Posterior cingulate gyrus (tissue), 11 donors: ENCODE data around the gene ST3GAL5.

Experiments
- DNase-seq, 10 donors: peaks; one replicate each; pipeline versions ENCODE4 v3.0.0 to v3.0.0-alpha.2; 2020 to 2021; ENCODE audit warnings: mixed read lengths in 3 of 10
- intact Hi-C: fragments of 100-400 bp; cut with DNase I; formaldehyde crosslinking; loops from one replicate; pipeline ENCODE4 v1.15.1; 2023

The ST3GAL5 gene

DNA sequence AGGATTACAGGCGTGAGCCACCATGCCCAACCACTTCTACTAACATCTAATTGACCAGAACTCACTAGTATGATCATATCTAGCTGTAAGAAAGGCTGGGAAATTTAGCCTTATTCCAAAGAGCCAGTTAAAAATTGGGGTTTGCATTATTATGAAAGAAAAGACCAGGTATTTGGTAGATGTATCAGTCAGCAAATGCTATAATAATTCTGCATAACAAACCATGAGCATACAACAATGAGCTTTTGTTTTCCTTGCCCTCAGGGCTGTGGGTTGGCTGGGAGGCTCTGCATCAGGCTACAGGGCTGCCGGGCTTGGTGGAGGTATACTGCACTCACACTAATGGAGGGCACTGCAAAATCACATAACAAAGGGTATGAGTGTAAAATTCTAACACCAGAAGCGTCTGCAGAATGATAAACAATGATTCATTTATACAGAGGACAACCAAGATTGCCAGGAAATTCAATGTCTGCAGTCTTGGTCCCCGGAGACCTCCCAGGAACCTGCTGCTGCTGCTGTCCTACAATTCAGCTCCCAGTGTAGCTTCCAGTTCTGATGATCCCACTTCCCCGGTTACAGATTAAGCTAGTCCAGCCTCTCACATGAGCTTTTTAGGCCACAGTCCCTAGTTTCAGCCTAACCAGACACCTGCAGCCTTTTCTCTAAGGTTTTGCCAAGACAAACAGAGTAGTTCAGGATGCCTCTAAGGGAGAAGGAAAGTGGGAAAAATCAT is 32.2 kb upstream of the ST3GAL5 start:
- no peak for DNase-seq
- intact Hi-C loops: no loop called here

DNA sequence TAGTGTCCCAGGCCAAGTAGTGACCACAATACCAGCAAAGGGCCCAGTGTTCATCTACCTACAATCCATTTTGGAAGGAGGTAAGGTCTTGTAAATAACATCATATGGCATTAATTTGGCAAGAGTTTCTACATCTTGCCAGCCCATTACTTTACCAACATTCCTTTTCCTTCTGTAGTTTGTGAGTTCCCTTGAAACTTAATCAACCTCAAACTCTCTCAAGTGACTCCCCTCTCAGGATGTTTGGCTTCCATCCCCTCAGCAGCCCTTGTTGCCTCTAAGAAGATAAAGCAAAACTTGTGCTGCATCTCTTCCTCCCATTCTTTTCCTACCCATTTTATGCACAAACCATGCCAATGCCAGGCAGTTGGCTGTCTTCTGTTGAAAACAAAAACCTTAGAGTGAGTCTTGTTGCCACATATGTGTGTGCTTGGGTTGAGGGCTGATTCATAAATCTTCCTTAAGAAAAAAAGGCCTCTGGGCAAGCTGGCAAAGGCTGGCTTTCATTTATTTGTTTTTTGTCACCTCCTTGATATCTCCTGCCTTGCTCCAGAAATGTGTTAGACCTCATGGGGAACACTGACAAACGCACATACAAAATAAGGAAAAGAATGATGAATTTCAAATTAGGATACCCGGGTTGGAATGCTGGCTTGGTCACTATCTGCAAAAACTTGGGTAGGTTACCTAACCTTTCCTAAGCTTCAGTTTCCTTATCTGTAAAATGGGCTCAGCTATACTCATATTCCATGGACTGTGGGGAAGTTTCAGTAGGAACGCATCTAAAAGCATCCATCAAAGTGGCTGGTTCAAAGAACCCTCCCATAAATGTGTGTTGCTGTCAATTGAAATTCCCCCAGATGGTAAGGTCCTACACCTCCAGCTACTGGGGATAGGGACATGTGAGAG is 29.4 kb upstream of the ST3GAL5 start:
- intact Hi-C loops: no loop called here

DNA sequence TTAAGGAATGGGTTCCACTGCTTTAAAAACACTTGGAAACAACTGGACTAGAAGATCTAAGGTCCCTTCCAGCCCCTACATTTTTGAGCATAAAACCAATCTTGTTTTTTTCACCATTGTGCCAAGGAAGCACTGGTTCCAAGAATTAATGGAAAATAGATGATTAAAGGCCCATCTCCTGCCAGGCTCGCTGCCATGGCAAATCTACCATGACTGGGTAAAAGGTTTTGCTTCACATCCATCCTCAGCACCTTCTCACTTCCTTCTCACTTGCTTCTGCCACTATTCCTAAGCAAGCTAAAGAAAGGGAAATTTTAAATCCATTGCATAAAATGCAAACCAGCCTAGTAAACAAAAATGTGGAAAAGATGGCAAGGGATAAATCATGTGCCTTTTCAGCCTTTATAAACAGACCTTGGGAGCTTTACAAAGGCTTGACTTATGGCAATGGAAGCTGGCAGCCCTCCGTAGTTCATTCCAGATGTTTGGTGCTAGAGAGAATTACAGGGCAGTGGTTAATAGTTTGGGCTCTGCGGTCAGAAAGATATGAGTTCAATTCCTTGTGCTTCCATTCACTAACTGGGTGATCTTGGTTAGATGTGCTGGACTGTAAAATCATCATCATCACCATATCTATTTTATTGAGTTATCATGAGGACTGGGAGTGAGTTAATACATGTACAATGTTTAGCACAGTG is 27.0 kb upstream of the ST3GAL5 start:
- intact Hi-C loops: no loop called here
- DNase-seq: peak in 1 of 10 donors; percentile 63

More for the DNA sequence above, 29.4 kb upstream of the ST3GAL5 start:
- no peak for DNase-seq

DNA sequence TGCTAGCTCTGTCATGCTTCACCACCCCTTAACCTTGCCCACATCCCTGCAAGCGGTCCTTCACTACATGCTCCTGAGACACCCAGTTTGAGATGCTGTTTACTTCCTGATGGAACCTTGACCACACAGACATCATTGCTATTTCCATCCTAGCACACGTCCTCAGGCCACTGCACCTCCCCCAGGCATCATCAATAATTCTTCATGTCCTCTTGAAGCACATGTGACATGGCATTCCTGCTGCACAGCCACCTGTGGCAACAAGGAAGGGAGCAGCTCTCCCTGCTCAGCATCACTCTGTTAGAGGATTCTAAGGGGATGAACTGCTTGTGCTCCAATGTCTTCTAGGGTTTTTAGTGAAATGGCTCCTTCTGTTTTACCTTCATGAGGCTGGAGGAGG is 26.1 kb upstream of the ST3GAL5 start:
- peak in 1 of 10 donors; percentile 19 for DNase-seq
- intact Hi-C loops: no loop called here

DNA sequence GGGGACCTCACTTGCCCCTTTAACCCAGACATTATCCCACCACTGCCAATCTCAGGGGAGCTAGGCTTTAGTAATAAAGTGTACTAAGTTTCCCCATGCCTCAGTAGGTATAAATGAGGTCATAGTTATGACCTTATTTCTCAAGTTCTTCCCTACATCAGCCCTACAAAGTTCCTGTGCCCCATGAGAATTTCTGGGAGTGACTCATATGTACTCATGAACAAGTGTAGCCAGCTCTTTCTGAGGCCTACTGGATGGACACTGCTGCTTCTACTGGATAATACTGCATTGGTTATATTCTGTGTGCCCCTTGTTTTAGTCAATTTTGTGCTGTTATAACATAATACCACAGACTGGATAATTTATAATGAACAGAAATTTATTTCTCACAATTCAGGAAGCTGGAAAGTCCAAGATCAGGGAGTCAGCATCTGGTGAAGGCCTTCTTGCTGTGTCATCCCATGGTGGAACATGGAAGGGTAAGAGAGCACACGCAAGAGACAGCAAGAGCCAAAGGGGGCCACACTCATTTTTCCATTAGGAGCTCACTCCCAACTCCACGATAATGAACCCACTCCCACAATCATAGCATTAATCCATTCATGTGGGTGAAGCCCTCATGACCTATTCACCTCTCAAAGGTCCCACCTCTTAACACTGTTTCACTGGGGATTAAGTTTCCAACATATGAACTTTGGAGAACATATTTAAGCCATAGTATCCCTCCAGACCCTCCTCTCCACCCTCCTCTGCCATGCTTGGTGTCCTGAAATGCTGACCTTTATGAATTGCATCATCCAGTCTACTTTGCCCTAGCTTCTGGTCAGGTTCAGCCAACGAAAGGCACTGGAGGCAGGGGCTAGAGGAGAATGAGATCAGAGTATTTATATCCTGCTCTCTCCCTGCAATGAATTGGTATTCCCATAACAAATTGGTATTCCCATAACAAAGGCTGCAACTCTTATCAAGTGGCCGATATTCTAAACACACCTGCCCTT is 25.4 kb upstream of the ST3GAL5 start:
- intact Hi-C loops: no loop called here
- no peak for DNase-seq

DNA sequence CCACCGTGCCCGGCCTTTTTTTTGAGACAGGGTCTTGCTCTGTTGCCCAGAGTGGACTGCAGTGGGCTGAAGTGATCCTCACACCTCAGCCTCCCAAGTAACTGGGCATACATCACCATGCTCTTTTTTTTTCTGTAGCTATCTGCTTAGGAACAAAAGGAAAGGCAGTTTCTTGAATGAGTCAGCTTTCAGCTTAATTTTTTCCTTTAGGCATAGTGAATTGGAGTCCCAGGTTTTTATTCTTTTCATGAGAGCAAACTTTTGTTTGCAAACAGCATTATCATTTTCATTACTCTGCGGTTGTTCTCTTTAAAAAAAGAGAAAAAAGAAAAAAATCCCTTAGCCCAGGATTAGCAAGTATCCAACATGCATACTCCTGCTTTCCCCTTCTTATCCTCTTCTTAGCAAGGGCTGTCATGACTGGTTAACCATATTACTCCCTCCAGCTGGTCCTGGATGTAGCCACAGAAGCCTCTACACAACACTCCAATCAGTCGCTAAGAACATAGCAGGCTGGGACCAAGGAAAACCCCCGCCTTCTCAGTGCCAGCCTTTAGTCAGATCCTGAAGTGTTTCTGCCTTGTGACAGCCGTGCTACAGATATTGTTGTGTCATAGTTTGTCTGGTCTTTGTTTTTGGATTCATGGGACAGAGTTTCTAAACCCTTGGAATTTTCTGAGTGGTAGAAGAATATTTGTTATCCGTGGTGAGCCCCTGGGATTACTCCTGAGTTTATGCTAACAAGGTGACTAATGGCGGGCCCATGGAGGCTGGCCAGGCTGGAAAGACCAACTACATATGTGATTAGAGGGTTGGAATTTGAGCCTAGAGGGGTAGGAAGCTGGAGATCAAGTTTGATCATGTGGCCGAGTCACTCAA is 23.3 kb upstream of the ST3GAL5 start:
- no peak for DNase-seq
- intact Hi-C loops: no loop called here

DNA sequence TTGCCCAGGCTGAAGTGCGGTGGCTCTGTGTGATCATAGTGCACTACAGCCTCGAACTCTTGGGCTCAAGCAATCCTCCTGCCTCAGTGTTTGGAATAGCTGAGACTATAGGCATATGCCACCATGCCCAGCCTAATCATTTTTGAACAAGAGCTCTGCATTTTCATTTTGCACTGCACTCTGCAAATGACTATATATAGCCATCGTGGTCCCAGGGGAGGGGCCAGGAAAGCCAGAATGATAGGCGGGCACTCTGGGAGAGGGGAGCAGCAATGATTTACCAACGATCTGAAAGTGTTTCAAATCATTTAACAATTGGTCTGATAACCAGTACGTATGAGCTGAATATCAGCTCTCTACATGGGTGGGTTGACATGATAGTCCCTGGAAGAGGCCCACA is 22.3 kb upstream of the ST3GAL5 start:
- intact Hi-C loops: no loop called here
- DNase-seq: no peak

DNA sequence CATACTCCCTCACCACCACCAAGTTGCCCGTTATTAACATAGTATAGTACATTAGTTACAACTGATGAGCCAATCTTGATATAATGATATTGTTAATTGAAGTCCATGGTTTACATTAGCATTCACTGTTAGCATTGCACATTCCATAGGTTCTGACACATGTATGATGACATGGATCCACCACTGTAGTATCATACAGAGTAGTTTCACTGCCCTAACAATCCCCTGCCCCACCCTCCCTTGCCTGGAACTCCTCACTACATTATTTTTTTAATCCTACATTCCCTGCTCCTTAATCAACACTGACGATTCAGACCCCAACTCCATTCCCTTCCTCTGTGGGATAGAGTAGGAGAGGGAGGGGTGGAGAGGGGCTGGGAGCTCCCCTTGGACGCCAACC is 20.2 kb upstream of the ST3GAL5 start:
- intact Hi-C loops: no loop called here
- no peak for DNase-seq

DNA sequence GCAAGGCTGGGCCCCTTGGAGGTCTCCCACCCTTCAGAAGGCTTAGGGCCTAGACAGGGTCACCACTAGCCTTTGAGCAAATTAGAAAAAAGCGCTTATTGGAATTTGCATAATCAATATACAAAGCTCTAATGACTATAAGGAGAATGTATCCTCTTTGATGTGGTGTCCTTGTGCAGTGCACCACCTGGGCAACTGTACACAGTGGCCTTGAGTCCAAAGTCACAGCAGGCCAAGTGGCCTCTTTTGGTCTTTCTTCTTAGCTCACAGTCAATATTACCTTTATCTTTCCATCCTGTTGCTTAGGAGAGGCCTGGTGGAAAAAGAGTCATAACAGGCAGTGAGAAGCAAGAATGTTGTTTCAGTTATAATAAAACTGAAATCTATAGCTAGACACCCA is 19.7 kb upstream of the ST3GAL5 start:
- DNase-seq: no peak
- intact Hi-C loops: no loop called here

DNA sequence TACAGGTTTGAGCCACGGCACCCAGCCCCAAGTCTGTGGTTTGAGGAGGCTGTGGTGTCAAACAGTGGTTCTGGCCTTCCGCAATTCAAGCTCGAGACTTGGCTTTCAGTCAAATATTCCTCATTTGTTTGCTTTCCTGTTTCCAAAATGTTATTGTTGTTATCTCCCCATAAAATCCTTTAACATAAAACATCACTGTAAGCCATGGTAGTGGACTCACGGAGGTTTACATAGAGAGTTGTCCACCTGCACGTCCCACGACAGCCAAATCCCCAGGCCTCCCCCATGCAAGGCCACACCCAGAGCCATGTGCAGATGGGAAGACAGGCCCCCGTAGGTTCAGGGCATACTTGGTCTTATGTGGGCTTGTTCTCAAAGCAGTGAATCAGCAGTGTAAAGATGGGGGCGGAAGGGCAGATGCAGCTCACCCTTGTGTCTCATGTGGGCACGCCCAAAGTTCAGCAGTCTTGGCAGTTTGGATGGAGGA is 18.9 kb upstream of the ST3GAL5 start:
- DNase-seq: peak in 1 of 10 donors; percentile 27
- intact Hi-C loops: no loop called here

DNA sequence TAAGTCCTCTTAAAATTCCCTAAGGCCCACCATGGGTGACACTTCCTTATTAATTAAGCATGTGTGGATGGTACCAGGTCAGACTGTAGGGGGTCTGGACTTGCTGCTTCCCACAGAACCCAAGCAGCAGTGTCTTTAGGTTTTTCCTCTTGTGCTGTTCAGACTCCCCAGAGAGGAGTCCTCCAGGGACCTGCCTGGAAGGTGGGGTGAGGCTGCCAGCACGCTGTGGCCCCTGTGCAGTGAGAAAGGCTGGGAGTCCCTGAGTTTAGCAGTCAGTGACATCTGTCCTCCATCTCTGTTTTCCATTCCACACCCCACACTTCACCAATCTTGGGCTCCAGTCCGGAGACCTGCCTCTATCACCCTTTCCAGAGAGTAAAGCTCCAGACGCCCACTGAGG is 18.0 kb upstream of the ST3GAL5 start:
- peak in 1 of 10 donors; percentile 63 for DNase-seq
- intact Hi-C loops: no loop called here

DNA sequence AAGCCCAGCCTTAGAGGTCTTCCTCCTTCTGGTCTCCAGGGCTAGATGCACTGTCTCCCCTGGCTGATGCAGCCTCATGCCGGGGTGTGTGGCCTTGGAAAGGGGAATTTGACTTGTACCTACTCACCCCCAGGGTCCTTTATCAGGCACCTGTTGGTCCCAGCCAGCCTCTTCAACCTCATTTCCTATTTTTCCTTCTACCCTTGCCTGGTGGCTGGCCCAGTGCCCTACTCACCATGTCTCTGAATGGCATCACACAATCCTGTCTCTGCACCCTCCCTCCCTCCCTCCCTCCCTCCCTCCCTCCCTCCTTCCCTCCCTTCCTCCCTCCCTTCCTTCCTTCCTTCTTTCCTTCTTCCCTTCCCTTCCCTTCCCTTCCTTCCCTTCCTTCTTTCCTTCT is 17.1 kb upstream of the ST3GAL5 start:
- peak in 1 of 10 donors; percentile 75 for DNase-seq
- intact Hi-C loops: no loop called here

DNA sequence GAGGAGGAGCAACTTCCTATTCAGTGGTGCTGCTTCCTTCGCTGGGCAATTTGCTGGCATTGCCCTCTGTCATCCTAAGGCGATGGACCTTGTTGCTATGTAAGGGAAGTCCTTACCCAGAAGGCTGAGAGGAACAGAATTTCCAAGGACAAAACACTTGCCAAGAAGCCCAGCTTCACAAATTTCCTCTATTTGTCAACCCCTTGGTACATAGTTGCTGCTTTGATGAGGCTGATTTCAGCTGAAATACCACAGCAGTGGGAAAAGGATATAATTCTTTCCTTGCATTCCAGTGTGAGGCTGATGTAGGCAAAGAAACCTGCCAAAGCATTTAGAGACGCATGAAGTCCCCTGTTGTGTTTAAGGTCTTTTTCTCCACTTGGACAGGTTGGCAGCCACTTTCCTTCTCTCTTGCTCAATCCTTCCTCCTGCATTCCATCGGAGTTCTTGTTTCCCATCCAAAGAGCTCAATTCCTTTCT is 16.4 kb upstream of the ST3GAL5 start:
- DNase-seq: peak in 1 of 10 donors; percentile 61
- intact Hi-C loops: no loop called here

DNA sequence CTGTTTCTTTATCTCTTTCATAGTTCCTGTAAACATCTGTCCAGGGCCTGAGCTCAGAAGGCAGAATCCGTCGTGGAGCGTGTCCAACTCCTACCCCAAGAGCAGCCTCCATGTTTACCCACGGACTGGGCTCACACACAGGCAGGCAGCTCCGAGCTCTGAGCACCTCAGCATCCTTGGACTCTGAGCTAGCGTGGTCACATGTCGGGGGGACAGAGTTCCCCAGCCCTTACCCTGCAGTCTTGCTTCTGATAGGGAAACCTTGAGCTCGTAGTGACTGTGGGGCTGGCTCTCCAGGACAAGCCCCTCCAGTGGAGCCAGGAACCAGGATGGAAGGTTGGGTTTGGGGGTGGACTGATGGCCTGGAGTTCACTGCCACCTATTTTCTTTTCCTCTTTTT is 15.1 kb upstream of the ST3GAL5 start:
- intact Hi-C loops: no loop called here
- DNase-seq: no peak

DNA sequence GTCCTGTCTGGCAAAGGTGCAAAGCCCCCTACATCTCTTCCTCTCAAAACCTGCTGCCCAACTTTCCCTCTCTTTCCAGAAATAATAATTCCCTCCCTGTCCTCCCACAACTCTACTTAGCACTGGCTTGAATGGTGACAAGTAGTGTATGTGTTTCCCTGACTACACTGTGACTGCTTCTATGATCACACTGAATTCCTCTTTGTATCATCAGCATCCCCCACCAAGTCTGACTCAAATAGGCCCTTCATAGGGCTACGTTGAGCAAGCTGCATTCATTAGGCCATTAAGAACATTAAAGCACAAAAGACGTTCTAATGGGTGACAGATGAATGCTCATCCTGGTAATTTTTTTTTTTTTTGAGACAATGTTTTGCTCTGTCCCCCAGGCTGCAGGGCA is 13.7 kb upstream of the ST3GAL5 start:
- intact Hi-C loops: no loop called here
- DNase-seq: no peak

DNA sequence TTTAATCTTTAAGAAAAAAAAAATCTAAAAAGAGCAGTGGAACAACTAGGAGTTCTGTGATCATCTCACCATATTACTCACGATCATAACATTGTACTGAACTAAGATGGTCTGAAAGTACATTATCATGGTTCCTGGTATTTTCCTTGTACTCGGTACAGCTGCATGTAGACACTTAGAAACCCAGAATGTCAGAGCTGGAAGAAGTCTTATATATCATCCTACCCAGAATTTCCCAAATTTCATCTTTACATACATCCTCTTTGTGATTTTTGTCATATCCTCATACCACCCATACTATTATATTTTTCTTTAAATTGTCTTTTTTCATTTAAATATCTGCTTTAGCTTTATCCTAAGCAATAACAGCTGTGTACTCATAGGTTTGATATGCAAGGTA is 12.4 kb upstream of the ST3GAL5 start:
- DNase-seq: no peak
- intact Hi-C loops: no loop called here

DNA sequence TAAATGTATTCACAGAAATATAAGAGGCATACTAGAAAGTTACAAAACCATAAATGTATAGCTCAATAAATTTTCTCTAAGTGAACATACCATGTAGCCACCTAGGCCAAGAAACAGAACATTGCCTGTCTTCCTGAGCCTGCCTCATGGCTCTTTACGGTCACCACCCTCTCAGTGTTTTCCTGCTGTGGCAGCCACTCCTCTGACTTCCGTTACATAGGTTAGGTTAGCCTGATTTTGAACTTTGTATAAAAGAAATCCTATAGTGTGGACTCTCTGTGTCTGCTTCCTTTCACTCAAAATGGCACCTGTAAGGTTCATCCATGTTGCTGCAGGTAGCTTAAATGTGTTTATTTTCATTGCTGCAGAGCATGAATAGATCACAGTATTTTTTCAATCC is 11.6 kb upstream of the ST3GAL5 start:
- no peak for DNase-seq
- intact Hi-C loops: no loop called here

DNA sequence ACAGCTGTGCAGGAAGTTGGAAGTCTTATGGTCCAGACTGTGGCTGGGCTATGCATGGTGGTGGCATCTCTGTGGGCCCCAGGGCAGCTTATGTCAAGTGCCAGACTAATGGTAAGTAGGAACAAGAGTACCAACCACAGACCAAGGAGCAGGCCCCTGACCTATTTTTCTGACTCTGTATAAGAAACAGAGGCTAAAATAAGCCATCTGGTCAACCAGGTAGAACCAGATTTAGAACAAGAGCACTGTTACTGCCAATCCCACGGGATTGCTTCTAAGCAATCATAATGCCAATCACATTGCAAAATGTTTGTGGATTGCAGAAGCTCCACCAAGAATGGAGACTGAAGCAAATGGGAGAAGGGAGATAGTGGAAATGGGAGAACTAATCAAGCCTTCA is 11.1 kb upstream of the ST3GAL5 start:
- intact Hi-C loops: no loop called here
- DNase-seq: no peak

DNA sequence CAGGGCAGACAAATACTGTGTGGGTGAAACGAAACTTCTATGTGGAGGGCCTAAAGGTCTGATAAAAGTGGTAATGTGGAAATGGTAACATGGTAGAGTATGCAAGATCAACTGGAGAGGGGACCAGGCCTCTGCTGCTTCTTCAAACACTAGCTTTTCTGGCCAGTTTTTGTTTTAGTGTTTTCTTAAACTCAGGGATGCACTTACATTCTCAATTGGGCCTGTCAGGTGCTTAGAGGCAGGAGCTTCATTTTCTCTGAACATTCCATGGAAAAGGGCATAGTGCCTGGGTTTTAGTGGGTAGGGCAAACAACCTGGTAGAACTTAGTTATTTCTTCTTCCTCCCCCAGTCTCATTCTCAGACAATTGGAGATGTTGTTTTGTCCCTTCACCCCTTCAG is 10.5 kb upstream of the ST3GAL5 start:
- intact Hi-C loops: no loop called here
- DNase-seq: no peak
